Endothelial cell of umbilical vein (primary cell): ENCODE measurements around the gene FES. TPM values are rescaled to one million over a fixed set of nuclear protein-coding genes. Genes with fewer than 3 reads are reported as not detected.

Experiments
- BruUV-seq: library from RNA; stranded (reverse); fragments of 400-500 nt; replicated peaks from 2 replicates; lab custom pipeline; 2021; lab: Mats Ljungman, UMichigan
- CTCF ChIA-PET: fragments of 300-600, 350-600 bp; sonication (Branson Sonifier 250); formaldehyde crosslinking; loops from one replicate; lab custom pipeline; 2021; ENCODE audit warnings: antibody characterized with exemption, inconsistent platforms; lab: Charles Lee
- POLR2A ChIA-PET: fragments of 300-600, 350-600 bp; sonication (Branson Sonifier 250); formaldehyde crosslinking; loops from one replicate; lab custom pipeline; 2021; ENCODE audit warnings: antibody characterized with exemption, inconsistent platforms; lab: Charles Lee
- DNase-seq: peaks from one replicate; pipeline ENCODE4 v3.0.0-alpha.2; 2011; ENCODE audit warnings: low read depth, low spot score
- FAIRE-seq: peaks from 2 replicates; lab custom pipeline; 2011; peaks lifted over from hg19 to GRCh38; lab: Jason Lieb, UNC
- H2AFZ ChIP-seq: 2 replicates; pipeline ENCODE4 v1.6.0; 2012; ENCODE audit warnings: low read depth, low read length, control low read depth, inconsistent platforms
- H3K27ac ChIP-seq: 2 replicates; pipeline ENCODE4 v1.5.1; 2011; ENCODE audit warnings: low read depth, mild to moderate bottlenecking, control low read depth, low read length, moderate library complexity; ENCODE audit not compliant: insufficient read depth
- H3K27me3 ChIP-seq, 2 experiments: 2 replicates each; pipeline versions ENCODE4 v1.6.0 to v1.6.1; 2011; ENCODE audit warnings: low read length in 2 of 2, mixed read lengths in 1 of 2; ENCODE audit not compliant: control insufficient read depth in 2 of 2, insufficient read depth in 2 of 2
- H3K36me3 ChIP-seq, 2 experiments: 2 replicates in 1 of 2; 3 replicates in 1 of 2; pipeline ENCODE4 v1.5.1; 2011; ENCODE audit warnings: low read length in 2 of 2, mild to moderate bottlenecking in 1 of 2, moderate library complexity in 1 of 2; ENCODE audit not compliant: control insufficient read depth in 2 of 2, insufficient read depth in 2 of 2; ENCODE audit errors: extremely low read depth in 1 of 2
- H3K4me1 ChIP-seq: 3 replicates; pipeline ENCODE4 v1.5.1; 2011; ENCODE audit warnings: mild to moderate bottlenecking, low read length; ENCODE audit not compliant: control insufficient read depth, insufficient read depth; ENCODE audit errors: extremely low read depth
- H3K4me2 ChIP-seq: 2 replicates; pipeline ENCODE4 v1.6.1; 2011; ENCODE audit warnings: low read length, control low read depth, mixed read lengths; ENCODE audit not compliant: insufficient read depth
- H3K4me3 ChIP-seq, 3 experiments: fragments of 200-600 bp in 1 of 3; sonication (generic), shearing (Covaris generic) in 1 of 3; replicated peaks in 1 of 3; 2 replicates each; pipeline ENCODE4 v1.5.1; 2011 to 2016; ENCODE audit warnings: control low read depth in 3 of 3, low read length in 3 of 3, mild to moderate bottlenecking in 2 of 3, inconsistent platforms in 1 of 3, low read depth in 1 of 3, moderate library complexity in 1 of 3; ENCODE audit not compliant: insufficient read depth in 1 of 3
- H3K79me2 ChIP-seq: 2 replicates; pipeline ENCODE4 v1.6.0; 2012; ENCODE audit warnings: low read length, inconsistent platforms; ENCODE audit not compliant: control insufficient read depth, insufficient read depth
- H3K9ac ChIP-seq: replicated peaks from 2 replicates; pipeline ENCODE3; 2011; ENCODE audit warnings: low read length, control low read depth; ENCODE audit not compliant: insufficient read depth; ENCODE audit errors: extremely low read depth
- H3K9me1 ChIP-seq: replicated peaks from 3 replicates; pipeline ENCODE4 v1.6.0; 2011; ENCODE audit warnings: mild to moderate bottlenecking, low read length; ENCODE audit not compliant: control insufficient read depth, insufficient read depth; ENCODE audit errors: extremely low read depth
- H3K9me3 ChIP-seq: replicated peaks from 2 replicates; pipeline ENCODE4 v1.5.1; 2012; ENCODE audit warnings: low read length, inconsistent platforms; ENCODE audit not compliant: control insufficient read depth, insufficient read depth
- H4K20me1 ChIP-seq: replicated peaks from 2 replicates; pipeline ENCODE3; 2011; ENCODE audit warnings: mild to moderate bottlenecking, low read length; ENCODE audit not compliant: control insufficient read depth, insufficient read depth; ENCODE audit errors: extremely low read depth
- CTCF ChIP-seq, 2 donors: IDR thresholded peaks; 1 replicate in 1 of 2; 2 replicates in 1 of 2; pipeline ENCODE4 v1.5.1; 2011; ENCODE audit warnings: low read length in 2 of 2, mild to moderate bottlenecking in 2 of 2, moderate library complexity in 2 of 2, control low read depth in 1 of 2, inconsistent platforms in 1 of 2, low read depth in 1 of 2; ENCODE audit not compliant: insufficient read depth in 1 of 2; ENCODE audit errors: extremely low read depth in 1 of 2
- EZH2 ChIP-seq: IDR thresholded peaks from 2 replicates; pipeline ENCODE4 v1.6.1; 2012; ENCODE audit warnings: borderline replicate concordance, low read depth, mild to moderate bottlenecking, moderate library complexity, low read length, inconsistent platforms; ENCODE audit not compliant: severe bottlenecking
- FOS ChIP-seq: IDR thresholded peaks from 2 replicates; pipeline ENCODE4 v1.6.1; 2011; ENCODE audit warnings: mild to moderate bottlenecking, low read length, moderate library complexity, borderline replicate concordance; ENCODE audit not compliant: insufficient read depth
- GATA2 ChIP-seq: IDR thresholded peaks from 2 replicates; pipeline ENCODE4 v1.7.0; 2011; ENCODE audit warnings: low read depth, mild to moderate bottlenecking, moderate library complexity, mixed read lengths, low read length; ENCODE audit not compliant: insufficient read length, insufficient read depth
- JUN ChIP-seq: IDR thresholded peaks from 2 replicates; pipeline ENCODE4 v1.6.1; 2011; ENCODE audit warnings: borderline replicate concordance, low read depth; ENCODE audit not compliant: insufficient read length, insufficient read depth
- MAX ChIP-seq: IDR thresholded peaks from 2 replicates; pipeline ENCODE4 v1.6.1; 2011; ENCODE audit not compliant: insufficient read depth, insufficient read length
- MYC ChIP-seq: IDR thresholded peaks from one replicate; pipeline ENCODE4 v1.6.1; 2011; ENCODE audit warnings: mild to moderate bottlenecking, low read depth, low read length
- POLR2A ChIP-seq: IDR thresholded peaks from 2 replicates; pipeline ENCODE4 v1.6.1; 2012; ENCODE audit warnings: low read depth, mild to moderate bottlenecking, control low read depth, low read length
- POLR2AphosphoS5 ChIP-seq: IDR thresholded peaks from 2 replicates; pipeline ENCODE4 v1.6.1; 2012; ENCODE audit warnings: low read depth, mild to moderate bottlenecking, control low read depth, low read length, moderate library complexity; ENCODE audit not compliant: insufficient read depth
- dilution Hi-C: fragments of 300-500 bp; cut with MboI; formaldehyde crosslinking; loops from one replicate; pipeline ENCODE4 v1.15.0; 2019; ENCODE audit warnings: low sequenced_read_pairs; ENCODE audit not compliant: extremely low pct_ligation_motif_present
- intact Hi-C: fragments of 100-400 bp; cut with micrococcal nuclease; formaldehyde crosslinking; loops from one replicate; pipeline ENCODE4 v1.10.0; 2022
- polyA plus RNA-seq, 4 experiments: library from polyadenylated mRNA; depleted of rRNA in 3 of 4; stranded (reverse) in 3 of 4; unstranded in 1 of 4; fragments of >200 nt; gene quantifications; 2 replicates each; pipeline versions ENCODE4 v1.2.1 to v1.2.3, GENCODE V29; 2011 to 2012; ENCODE audit warnings: missing spikeins in 1 of 4
- total RNA-seq: library from RNA; stranded (reverse); gene quantifications from 2 replicates; pipeline ENCODE4 v1.2.3, GENCODE V29; 2021

Gene FES
- total and polyA plus RNA-seq, 2 donors (not counting 3 experiments of a cell fraction or from before 2014, with no cell fraction given) = 41.5 to 58.1 TPM

- POLR2A ChIA-PET = no interaction called here
- DNase-seq = no peak
- no TSS peak for BruUV-seq
- no peak overlapping the region for H3K4me2 ChIP-seq
- H3K27ac ChIP-seq = no peak overlapping the region
- H3K27me3 ChIP-seq = no peaks in the 10 kb centered on the region
- H3K79me2 ChIP-seq = peaks cover 15% of the 10 kb centered on the region
- peaks cover 24% of the 10 kb centered on the region for H3K4me1 ChIP-seq
- TF ChIP-seq POLR2AphosphoS5 (no peak), MAX (no peak), JUN (no peak), POLR2A (no peak), CTCF (IDR thresholded peaks at IDR 0.05; ENCODE audit: extremely low read depth in 1 of 2, insufficient read depth in 1 of 2, low read depth in 1 of 2, low read length in 2 of 2) (no peak), GATA2 (no peak), MYC (no peak), FOS (no peak), EZH2 (no peak)
- peaks cover 3 to 31% of the 10 kb centered on the region in 2 experiments for H3K36me3 ChIP-seq
- FAIRE-seq = no peak
- no peaks in the 10 kb centered on the region for H4K20me1 ChIP-seq
- H3K9me1 ChIP-seq = no peaks in the 10 kb centered on the region
- intact Hi-C loops = loop anchor here (2.0 to 10.0 kb wide), 3 partner anchors 68 to 390 kb away; no protein-coding TSS in a partner anchor
- H3K4me3 ChIP-seq = no peak overlapping the region
- no peak overlapping the region for H2AFZ ChIP-seq
- no peaks in the 10 kb centered on the region for H3K9me3 ChIP-seq
- H3K9ac ChIP-seq = no peak overlapping the region
- dilution Hi-C loops = no loop called here
- CTCF ChIA-PET = interaction anchor here (1.4 to 3.7 kb wide), 6 partner anchors 8 to 398 kb away, joined by 3 to 23 read pairs (median 14); partner anchors contain the start of gene UNC45A
These were observed 2.8 kb downstream of the FES start for GRCh38 chr15:90887037-90887481.
